ENCODE measurements around the gene TPRX1.

DNA sequence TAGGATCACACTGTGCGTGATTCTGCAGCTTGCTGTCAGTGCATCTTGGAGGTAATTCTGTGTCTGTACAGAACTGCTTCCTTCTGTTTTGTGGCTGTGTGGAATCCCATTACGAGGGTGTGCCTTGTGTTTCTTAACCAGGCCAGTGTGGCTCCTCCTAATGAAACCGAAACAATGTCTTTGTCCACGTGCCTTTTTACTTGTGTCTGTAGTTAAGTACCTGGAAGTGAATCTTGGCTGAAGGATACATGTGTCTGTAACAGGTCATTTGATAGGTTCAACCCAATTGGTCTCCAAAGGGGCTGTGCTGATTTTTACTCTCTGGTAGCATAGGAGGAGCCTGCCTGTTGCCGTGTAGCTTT, 45.9 kb downstream of the TPRX1 start:
- TF ChIP-seq EZH2 (IDR thresholded peaks at IDR 0.05; ENCODE audit: insufficient read depth, poor library complexity, severe bottlenecking), result no peak
- no peak for TF ChIP-seq EZH2phosphoT487 (IDR thresholded peaks at IDR 0.05; ENCODE audit: insufficient read depth, low read depth)
